ENCODE measurements around the gene FGGY.
"Not testable (repeated sequence)": the region's sequence is repeated elsewhere in the genome, so short reads cannot be mapped to it uniquely, and the experiment has no call there.

Gene FGGY

DNA sequence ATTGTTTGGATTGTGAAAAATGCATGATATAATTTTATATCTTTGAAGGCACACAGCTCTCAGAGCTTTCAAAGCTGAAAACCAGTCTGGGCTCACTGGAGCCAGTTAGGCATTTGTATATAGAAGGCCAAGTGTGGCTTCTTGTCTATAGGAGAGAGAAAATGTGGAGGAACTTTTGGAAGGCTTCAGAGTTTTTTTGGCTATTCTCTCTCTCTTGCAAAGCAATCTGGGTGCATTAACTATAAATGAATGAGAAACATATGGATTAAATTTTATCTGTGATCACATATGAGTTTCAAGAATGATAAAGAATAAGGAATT is 301.2 kb downstream of the FGGY start:
- no peak for DNase-seq

DNA sequence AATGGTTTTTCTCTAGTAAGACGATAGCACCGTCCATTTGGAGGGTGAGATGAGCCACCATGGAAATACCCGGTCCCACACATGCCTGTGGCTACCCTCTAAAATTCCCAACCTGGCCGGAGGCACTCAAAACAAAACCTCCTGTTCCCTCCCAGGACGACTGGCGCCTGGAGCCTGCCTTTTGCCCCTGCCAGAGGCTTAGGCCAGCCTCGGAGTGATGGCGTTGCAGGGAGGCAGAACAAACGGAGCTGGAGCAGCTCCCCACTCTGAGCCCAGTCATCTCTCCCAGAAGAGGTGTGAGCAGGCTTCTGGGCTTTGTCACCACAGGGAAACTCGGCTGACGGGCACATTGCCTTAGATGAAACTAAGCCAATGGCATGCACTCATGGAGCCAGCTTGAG is 304.1 kb downstream of the FGGY start:
- no peak for DNase-seq

DNA sequence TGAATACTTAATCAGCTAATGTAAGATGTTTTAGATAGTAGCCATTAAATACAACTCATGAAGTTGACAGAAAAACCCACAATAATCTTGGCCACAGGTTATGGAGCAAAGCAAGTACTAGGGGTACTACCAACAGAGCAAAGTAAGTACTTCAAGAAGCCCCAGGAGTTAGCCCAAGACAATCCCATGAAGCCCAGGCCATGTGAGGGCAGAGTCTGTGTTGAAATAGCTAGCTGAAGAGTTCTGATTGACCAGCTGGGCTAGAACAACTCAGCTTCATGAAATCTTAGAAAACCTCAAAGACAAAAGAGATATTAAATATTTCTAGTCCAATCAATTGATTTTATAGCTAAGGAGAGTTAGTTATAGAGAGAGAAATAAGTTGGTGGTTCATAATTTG is 304.9 kb downstream of the FGGY start:
- no peak for DNase-seq

DNA sequence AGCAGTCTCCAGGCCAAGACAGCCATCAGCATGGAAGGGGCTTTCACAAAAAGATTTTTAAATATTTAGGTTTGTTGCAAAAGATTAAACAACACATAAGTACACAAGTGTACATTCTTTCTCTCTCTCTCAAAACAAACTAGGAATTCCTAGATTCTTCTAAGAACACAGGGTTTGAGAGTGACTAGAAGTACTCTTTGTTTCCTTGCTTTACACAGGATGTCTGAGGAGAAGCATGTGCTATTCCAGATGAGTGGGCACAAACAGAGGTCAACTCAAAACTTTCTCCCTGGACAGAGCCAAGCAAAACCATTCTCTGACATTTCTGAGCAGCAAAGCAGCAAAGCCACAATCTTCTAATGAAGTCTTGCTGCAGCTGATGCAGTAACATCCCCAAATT is 307.3 kb downstream of the FGGY start:
- no peak for DNase-seq

DNA sequence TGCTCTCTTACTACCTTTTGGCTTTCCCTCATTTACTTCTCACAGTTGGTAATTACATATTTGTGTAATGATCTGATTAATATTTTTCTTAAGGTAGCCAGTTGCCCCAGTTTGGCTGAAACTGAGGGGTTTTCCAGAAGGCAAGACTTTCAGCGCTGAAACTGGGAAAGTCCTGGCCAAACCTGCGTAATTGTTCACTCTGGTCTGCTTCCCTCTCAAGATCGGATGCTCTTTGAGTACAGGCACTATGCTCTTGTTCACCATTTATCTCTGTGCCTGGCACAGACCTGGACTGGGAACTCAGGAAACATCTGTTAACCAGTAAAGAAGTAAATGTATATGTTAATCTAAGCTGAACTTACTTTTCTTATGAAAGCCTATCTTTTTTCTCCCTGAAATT is 308.3 kb downstream of the FGGY start:
- DNase-seq: no peak

DNA sequence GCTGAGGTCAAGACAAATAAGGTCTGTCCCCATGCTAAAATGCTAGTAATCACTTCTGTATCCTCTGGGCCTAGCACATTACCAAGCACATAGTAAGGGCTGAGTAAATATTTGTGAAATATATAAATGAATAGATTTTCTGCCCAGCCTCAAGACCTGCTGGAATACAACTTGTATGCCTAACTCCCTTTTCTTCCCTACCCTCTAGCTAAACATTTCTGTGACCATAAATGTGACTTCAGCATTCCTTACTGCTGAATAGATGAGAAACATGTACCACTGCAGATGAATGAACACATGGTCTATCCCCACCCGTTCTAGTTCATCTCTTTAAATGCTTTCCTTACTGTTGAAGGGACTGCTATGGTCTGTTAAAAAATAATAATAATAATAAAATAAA is 308.9 kb downstream of the FGGY start:
- no peak for DNase-seq

DNA sequence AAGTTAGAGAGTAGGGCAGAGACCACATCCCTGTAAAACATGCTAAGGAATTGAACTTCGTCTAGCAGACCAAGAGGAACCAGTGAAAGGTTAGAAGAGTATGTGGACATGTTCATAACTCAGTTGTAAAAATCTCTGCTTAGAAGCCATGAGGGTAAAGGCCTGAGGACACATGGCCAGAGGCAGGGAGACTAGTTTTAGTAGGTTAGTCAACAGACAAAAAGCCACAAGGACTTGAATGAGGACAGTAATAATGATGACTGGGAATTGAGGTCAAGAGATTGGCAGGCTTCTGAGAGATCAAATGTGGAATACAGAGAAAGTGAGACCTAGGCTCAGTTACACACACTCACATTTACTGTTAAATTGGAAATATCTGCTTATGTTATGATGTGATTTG is 312.4 kb downstream of the FGGY start:
- no peak for DNase-seq

DNA sequence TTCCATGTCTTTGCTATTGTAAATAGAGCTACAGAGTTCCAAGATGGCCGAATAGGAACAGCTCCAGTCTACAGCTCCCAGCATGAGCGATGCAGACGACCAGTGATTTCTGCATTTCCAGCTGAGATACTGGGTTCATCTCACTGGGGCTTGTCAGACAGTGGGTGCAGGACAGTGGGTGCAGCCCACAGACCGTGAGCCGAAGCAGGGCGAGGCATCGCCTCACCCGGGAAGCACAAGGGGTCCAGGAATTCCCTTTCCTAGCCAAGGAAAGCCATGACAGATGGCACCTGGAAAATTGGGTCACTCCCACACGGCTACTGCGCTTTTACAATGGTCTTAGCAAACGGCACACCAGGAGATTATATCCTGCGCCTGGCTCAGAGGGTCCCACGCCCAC is 313.6 kb downstream of the FGGY start:
- not testable (repeated sequence) for DNase-seq

DNA sequence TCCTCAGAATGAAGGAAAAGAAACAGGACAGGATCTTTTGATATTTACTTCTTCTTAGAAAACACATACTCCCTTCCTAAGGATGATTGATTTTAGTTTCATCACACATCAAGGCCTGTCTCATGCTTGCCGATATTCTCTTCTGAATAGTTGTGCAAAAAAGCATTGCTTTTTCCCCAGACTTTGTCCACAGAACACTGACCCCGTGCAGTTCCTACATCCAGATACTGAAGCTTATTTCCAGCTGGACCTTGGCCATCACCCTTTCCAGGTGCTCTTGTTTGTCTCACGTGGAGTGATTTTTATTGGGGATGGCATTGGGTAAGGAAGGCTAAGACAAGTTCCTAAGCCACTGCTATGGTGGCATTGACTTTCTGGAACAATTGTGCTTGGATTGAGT is 320.5 kb downstream of the FGGY start:
- no peak for DNase-seq

DNA sequence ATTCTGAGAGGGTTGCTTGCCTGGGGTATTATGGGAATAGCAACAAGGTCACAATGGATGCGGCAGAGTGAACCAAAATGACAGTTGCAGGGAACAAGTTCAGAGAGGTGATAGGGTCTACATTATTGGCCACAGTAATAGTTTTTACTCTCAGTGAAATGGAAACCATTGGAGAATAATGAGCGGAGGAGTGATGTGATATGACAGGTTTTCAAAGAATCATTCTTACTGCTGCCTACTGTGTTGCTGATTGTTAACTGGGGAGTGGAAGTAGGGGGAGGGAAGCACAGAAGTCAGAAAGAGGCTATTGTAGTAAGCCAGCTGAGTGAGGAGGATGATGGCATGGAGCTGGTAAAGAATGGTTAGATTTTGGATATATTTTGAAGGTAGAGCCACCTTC is 322.7 kb downstream of the FGGY start:
- DNase-seq: no peak

DNA sequence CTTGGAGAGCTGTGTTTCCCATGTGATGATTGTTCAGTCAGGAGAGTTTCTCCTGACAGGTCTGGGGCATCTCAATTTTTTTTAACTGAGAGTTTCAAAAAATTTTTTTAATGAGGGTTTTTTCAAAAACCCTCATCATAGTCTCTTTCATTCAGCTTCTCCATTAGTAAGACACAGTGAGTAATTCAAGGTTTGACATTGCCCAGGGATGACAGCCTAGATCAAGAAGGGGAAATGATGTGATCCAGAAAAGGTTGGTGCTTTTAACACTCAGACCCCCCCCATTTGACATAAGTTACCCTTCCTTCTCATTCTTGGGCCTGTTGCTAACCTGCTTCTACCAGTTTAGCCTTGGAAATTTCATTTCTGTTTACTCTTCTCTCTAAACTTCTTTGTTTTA is 328.5 kb downstream of the FGGY start:
- no peak for DNase-seq

DNA sequence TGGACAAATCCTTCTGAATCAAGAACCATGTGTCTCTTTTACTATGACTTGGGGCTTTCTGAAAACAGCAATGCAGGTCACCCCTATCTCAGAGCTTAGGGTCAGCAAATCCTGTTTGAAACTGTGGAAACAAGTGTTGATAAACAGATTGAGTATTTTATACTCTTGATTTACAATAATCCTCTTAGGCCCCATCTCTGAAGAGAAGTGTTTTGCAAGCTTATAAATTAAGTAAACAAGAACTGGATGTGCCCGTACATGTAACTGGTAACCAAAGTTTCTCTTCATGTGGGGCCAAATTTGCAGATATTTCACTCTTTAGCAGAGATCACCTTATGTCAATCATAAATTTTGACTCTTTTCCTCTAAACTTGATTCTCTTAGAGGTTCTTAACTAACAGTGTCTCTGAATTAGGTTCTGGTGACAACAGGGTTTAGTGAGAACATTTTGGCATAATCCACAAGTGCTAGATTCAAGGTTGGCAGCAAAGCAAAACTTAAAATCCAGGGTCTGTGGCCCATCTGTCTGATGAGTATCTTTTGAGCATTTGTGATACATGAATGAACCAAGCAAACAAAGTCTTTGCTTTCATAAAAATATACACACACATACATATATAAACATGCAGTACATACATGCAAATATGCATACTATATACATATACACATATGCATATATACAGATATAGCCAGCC is 334.8 kb downstream of the FGGY start:
- DNase-seq: no peak

DNA sequence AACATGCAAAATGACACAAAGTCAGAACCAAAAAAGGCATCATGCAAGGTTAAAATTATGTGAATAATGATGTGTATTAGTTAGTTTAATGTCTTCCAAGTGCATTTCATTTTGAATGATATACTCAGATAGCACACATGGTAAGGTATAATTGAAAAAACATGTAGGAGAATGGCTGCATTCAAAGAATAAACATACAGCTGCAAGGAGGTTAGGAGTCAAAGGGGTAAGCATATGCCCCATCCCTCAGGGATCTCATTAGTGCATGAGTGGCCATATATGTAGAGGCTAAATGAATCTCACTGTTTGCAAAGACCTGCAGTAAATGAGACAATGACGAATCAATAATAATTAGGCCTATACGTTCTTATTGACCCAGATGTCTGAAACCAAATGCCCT is 338.2 kb downstream of the FGGY start:
- no peak for DNase-seq

DNA sequence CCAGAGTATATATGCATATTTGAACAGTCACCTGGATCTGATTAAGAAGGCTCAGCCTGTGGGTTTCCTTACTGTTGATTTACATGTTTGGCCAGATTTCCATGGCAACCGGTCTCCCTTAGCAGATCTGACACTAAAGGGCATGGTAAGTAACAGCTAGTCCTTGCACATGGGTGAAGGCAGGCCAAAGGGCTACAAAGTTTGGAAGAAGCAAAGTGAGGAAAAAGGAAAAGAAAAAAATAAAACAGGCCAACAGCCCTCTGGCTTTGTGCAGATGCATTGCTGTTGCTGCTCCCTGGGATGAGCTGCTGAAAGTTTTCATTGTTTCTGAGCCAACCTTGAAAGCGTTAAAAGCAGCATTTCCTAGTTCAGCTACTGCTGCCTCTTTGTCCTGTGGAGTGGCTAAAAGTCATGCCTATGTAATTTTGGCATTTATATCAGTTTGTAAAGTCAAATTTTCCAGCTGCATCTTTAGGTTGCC is 341.4 kb downstream of the FGGY start:
- DNase-seq: no peak

DNA sequence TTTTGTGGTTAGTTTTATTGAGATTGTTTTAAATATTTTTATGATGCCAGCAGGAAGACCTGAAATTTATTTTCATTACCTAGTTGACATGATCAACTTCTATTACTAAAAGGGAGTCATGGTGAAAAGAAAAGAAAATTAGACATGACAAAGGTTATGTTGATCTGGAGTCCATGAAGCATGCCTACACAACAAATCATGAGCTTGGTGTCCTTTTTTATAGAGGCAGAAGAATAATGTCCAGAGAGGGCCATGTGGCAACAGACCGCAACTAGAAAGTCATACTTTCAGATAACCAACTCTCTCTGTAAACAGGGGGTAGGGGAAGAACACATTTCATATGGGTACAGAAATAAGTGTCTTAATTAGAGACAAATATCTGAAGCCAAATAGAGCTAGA is 342.4 kb downstream of the FGGY start:
- no peak for DNase-seq

DNA sequence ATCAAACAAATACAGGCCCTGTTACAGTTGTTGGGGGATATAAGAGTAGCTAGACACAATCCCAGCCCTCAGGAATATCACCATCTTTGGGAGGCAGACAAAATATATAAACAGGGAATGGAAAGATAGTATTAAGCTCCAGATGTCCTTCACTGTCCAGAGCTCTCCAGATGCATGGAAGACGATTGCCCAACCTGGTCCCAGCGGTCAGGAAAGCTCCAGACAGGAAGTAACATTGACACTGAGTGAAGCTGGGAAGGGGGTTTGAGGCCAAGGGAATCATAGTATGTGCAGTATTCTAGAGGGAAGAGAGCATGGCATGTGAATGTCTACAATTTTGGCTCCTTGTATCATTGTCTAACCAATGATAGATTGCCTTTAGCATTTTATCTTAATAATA is 344.0 kb downstream of the FGGY start:
- DNase-seq: no peak

DNA sequence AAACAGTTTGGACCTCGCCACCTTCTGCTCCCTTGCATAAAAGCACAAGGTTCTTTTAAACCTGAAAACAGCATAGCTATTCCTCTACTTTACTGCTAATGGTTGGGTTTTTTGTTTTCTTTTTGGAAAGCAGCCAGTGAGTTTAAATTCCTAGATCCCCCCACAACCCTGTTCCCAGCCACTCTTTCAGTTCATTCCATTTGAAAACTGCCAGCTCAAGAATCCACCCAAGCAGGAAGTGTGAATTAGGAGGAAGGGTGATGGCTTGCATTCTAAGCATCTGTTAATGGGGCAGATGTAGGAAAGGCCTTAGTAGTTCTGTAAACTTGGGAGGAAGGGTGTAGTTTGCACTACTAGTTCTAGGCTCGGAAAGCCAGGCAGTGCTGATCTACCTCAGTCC is 344.9 kb downstream of the FGGY start:
- no peak for DNase-seq

DNA sequence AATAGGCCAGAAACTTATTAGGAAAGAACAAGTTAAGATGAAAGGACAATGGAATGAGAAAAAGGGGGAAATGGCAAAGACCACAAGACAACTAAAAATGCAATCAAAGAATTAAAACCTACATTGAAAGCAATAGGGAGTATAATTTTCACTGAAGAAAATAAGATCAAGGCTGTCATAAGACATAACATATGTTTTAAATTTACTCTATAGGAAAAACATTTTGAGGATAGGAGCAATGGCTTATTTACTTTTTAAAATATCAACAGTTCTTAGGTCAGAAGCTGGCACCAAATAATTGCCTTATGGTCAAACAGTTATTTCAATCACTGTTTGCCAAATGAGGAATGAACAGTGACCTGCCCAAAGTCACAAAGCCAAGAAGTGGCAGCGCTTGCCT is 346.6 kb downstream of the FGGY start:
- DNase-seq: no peak

DNA sequence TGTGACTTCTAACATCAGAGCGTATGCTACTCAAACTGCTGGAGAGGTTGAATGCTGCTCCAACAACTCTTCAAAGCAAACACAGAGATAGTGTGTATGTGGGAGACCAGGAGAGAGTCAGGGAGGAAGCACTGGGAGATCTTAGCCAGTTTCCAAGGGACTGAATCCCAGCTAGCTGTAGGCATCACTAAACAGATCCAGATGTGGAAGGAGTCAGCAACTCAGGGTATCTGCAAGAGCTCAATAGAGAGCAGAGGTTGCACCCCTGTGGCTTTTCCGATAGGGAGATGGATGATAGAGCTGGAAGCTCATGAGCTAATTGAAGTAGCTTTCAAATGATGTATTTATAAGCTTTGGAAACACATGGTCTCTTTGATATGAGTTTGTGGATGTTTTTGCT is 349.0 kb downstream of the FGGY start:
- no peak for DNase-seq

DNA sequence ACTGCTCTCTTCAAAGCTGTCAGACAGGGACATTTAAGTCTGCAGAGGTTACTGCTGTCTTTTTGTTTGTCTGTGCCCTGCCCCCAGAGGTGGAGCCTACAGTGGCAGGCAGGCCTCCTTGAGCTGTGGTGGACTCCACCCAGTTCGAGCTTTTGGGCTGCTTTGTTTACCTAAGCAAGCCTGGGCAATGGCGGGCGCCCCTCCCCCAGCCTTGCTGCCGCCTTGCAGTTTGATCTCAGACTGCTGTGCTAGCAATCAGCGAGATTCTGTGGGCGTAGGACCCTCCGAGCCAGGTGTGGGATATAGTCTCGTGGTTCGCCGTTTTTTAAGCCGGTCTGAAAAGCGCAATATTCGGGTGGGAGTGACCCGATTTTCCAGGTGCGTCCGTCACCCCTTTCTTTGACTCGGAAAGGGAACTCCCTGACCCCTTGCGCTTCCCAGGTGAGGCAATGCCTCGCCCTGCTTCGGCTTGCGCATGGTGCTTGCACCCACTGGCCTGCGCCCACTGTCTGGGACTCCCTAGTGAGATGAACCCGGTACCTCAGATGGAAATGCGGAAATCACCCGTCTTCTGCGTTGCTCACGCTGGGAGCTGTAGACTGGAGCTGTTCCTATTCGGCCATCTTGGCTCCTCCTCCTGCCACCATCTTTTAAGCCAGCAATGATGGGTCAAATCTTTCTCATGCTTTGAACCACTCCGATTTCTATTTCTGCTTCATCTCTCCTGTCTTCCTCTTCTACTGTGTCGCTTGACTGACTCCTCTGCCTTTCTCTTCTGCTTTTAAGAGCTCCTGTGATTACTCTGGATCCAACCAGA is 356.5 kb downstream of the FGGY start:
- not testable (repeated sequence) for DNase-seq

DNA sequence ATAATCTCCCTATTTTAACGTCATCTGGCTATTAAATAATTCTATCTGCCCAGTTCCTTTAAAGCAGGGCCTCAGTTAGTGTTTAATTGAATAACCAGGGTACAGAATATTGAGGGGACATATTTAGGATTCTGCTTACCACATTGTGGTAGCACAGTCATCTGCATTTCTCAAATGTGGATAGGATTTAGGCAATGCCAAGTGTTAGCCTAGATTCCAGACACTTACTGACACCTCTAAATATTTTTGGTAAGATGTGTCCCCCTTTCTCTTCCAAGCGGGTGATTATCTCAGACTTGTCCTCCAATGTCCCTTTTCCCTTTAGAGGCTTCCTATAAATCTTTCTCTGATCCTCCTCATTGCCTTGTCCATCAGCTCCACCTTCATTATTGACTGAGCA is 357.1 kb downstream of the FGGY start:
- no peak for DNase-seq

DNA sequence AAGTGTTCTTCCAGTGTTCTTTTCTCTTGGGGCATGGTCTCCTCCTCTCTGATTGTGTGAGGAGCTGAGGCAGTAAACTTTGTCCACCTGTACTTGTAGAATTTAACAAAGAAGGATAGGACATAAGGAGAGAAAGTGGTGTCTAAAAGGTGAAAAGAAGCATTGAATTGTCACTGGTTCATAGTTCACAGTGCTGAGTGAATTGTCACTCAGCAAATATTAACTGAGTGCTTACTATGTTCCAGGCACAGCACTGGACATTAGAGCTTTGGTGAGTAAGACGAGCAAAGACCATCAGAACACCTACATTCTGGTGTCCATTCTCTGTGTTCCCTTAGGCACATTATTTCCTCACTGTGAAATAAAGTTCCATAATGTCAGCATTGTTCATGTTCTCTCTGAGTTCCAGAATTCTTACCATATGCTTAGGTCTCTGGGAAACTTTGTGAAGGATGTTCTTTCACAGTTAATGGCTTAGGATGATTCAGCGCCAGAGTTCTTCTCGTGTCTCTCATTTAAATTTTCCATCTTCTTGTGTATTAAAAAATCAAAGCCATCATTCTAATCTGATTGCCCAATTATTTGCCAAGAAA is 361.1 kb downstream of the FGGY start:
- no peak for DNase-seq

DNA sequence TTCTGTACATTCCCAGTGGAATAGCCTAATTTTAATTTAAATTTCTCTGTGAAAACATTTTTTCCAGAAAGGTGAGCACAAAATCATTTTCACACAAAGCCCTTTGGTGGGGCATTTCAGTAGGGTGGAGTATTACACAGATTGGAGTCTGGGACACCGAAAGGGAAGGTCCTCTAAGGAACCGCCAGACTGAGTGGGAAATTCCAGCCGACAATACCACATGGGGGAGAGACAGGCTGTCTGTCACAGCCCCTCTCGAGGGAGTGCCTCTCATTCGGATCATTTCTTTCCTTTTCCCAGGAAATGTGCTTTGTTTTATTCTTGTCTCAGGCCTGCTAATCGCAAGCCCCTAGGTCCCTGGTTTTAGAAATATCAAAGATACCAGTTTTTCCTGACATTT is 367.3 kb downstream of the FGGY start:
- no peak for DNase-seq

DNA sequence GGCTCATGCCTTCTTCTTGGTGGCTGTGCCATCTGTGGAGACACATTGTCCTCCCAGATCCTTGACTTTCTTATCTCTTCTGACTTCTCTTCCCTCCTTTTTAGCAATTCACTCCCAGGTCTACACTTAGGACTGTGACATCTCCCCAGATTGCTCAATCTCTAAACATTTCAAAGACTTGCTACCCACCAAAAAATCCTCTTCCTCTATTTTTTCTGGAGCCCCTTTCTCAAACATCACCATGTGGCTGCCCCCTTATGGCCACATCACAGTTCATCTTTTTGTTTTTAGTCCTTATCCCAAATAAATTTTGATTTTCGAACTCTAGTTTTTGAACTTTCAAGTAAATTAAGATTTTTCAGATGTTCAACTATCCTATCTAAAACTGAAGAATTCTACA is 369.2 kb downstream of the FGGY start:
- no peak for DNase-seq
